H1 (cell line): ENCODE results near the gene IL17RE. TPM values are rescaled to one million over a fixed set of nuclear protein-coding genes. Genes with fewer than 3 reads are reported as not detected.

Experiments
- BACH1 ChIP-seq: IDR thresholded peaks from 2 replicates; pipeline ENCODE4 v1.6.1; 2012; ENCODE audit warnings: low read length, improper control_type of control experiment
- HDAC6 ChIP-seq: IDR thresholded peaks from one replicate; pipeline ENCODE4 v1.7.1; 2012; ENCODE audit warnings: low read depth, mild to moderate bottlenecking, inconsistent platforms, low read length, moderate library complexity
- JUND ChIP-seq: IDR thresholded peaks from 2 replicates; pipeline ENCODE4 v1.6.1; 2011; ENCODE audit warnings: mild to moderate bottlenecking, improper control_type of control experiment, low read length
- NRF1 ChIP-seq: IDR thresholded peaks from 2 replicates; pipeline ENCODE4 v1.6.1; 2011; ENCODE audit warnings: mild to moderate bottlenecking, low read depth, low read length, improper control_type of control experiment
- POLR2A ChIP-seq, 2 experiments: IDR thresholded peaks; 1 replicate in 1 of 2; 2 replicates in 1 of 2; pipeline ENCODE4 v1.6.1; 2011; ENCODE audit warnings: low read depth in 2 of 2, low read length in 2 of 2, mild to moderate bottlenecking in 2 of 2; ENCODE audit errors: control extremely low read depth in 1 of 2
- RAD21 ChIP-seq, 2 experiments: IDR thresholded peaks in 1 of 2; conservative IDR thresholded peaks in 1 of 2; 2 replicates each; pipeline ENCODE4 v1.6.1; 2011; ENCODE audit warnings: low read depth in 2 of 2, low read length in 2 of 2, improper control_type of control experiment in 1 of 2, inconsistent platforms in 1 of 2, mild to moderate bottlenecking in 1 of 2, moderate library complexity in 1 of 2
- RFX5 ChIP-seq: IDR thresholded peaks from 2 replicates; pipeline ENCODE4 v1.6.1; 2011; ENCODE audit warnings: low read depth, low read length, improper control_type of control experiment, borderline replicate concordance
- SAP30 ChIP-seq: fragments of 300-600 bp; sonication (generic); IDR thresholded peaks from 2 replicates; pipeline ENCODE4 v1.7.1; 2012; ENCODE audit warnings: low read length, moderate library complexity, mild to moderate bottlenecking, inconsistent platforms; ENCODE audit not compliant: insufficient read depth, insufficient replicate concordance
- SP1 ChIP-seq: IDR thresholded peaks from 2 replicates; pipeline ENCODE4 v1.6.1; 2011; ENCODE audit warnings: low read depth, low read length
- SP4 ChIP-seq: IDR thresholded peaks from 2 replicates; pipeline ENCODE4 v1.6.1; 2012; ENCODE audit warnings: low read length, inconsistent platforms
- TAF7 ChIP-seq: optimal IDR thresholded peaks from 2 replicates; pipeline ENCODE3; 2011; ENCODE audit warnings: low read depth, mild to moderate bottlenecking, inconsistent platforms, low read length, moderate library complexity, borderline replicate concordance
- polyA plus RNA-seq, 7 experiments: library from polyadenylated mRNA; depleted of rRNA in 3 of 7; stranded (reverse) in 5 of 7; unstranded in 2 of 7; fragments of >200 nt in 5 of 7; fragments of 200-250 nt in 2 of 7; gene quantifications; 1 replicate in 5 of 7; 2 replicates in 1 of 7; 4 replicates in 1 of 7; pipeline versions ENCODE4 v1.2.1 to v1.2.3, GENCODE V29; 2011 to 2013; ENCODE audit warnings: missing spikeins in 2 of 7, mixed read lengths in 2 of 7
- total RNA-seq: library from RNA; stranded (reverse); fragmentation: NEBNext Ultra II Directional; extraction: Animal tissue kit (Norgen Biotek cat#: 25700); gene quantifications from 2 replicates; pipeline ENCODE4 v1.2.1, GENCODE V29; 2021
- TF ChIP-seq, protein P1 (sequence below): fragments of 300-600 bp; sonication (generic); IDR thresholded peaks from 2 replicates; pipeline ENCODE4 v1.7.1; 2012; ENCODE audit warnings: low read length, moderate library complexity, mild to moderate bottlenecking, inconsistent platforms; ENCODE audit not compliant: insufficient replicate concordance
- TF ChIP-seq, protein P2 (sequence below): IDR thresholded peaks from 2 replicates; pipeline ENCODE4 v1.6.1; 2012; ENCODE audit warnings: inconsistent platforms

The IL17RE gene
- total and polyA plus RNA-seq, 2 of the 8 experiments (the other 6 are each of a cell fraction or from before 2014, with no cell fraction given): 3.4 to 4.9 TPM

- TF ChIP-seq, protein P1, sequence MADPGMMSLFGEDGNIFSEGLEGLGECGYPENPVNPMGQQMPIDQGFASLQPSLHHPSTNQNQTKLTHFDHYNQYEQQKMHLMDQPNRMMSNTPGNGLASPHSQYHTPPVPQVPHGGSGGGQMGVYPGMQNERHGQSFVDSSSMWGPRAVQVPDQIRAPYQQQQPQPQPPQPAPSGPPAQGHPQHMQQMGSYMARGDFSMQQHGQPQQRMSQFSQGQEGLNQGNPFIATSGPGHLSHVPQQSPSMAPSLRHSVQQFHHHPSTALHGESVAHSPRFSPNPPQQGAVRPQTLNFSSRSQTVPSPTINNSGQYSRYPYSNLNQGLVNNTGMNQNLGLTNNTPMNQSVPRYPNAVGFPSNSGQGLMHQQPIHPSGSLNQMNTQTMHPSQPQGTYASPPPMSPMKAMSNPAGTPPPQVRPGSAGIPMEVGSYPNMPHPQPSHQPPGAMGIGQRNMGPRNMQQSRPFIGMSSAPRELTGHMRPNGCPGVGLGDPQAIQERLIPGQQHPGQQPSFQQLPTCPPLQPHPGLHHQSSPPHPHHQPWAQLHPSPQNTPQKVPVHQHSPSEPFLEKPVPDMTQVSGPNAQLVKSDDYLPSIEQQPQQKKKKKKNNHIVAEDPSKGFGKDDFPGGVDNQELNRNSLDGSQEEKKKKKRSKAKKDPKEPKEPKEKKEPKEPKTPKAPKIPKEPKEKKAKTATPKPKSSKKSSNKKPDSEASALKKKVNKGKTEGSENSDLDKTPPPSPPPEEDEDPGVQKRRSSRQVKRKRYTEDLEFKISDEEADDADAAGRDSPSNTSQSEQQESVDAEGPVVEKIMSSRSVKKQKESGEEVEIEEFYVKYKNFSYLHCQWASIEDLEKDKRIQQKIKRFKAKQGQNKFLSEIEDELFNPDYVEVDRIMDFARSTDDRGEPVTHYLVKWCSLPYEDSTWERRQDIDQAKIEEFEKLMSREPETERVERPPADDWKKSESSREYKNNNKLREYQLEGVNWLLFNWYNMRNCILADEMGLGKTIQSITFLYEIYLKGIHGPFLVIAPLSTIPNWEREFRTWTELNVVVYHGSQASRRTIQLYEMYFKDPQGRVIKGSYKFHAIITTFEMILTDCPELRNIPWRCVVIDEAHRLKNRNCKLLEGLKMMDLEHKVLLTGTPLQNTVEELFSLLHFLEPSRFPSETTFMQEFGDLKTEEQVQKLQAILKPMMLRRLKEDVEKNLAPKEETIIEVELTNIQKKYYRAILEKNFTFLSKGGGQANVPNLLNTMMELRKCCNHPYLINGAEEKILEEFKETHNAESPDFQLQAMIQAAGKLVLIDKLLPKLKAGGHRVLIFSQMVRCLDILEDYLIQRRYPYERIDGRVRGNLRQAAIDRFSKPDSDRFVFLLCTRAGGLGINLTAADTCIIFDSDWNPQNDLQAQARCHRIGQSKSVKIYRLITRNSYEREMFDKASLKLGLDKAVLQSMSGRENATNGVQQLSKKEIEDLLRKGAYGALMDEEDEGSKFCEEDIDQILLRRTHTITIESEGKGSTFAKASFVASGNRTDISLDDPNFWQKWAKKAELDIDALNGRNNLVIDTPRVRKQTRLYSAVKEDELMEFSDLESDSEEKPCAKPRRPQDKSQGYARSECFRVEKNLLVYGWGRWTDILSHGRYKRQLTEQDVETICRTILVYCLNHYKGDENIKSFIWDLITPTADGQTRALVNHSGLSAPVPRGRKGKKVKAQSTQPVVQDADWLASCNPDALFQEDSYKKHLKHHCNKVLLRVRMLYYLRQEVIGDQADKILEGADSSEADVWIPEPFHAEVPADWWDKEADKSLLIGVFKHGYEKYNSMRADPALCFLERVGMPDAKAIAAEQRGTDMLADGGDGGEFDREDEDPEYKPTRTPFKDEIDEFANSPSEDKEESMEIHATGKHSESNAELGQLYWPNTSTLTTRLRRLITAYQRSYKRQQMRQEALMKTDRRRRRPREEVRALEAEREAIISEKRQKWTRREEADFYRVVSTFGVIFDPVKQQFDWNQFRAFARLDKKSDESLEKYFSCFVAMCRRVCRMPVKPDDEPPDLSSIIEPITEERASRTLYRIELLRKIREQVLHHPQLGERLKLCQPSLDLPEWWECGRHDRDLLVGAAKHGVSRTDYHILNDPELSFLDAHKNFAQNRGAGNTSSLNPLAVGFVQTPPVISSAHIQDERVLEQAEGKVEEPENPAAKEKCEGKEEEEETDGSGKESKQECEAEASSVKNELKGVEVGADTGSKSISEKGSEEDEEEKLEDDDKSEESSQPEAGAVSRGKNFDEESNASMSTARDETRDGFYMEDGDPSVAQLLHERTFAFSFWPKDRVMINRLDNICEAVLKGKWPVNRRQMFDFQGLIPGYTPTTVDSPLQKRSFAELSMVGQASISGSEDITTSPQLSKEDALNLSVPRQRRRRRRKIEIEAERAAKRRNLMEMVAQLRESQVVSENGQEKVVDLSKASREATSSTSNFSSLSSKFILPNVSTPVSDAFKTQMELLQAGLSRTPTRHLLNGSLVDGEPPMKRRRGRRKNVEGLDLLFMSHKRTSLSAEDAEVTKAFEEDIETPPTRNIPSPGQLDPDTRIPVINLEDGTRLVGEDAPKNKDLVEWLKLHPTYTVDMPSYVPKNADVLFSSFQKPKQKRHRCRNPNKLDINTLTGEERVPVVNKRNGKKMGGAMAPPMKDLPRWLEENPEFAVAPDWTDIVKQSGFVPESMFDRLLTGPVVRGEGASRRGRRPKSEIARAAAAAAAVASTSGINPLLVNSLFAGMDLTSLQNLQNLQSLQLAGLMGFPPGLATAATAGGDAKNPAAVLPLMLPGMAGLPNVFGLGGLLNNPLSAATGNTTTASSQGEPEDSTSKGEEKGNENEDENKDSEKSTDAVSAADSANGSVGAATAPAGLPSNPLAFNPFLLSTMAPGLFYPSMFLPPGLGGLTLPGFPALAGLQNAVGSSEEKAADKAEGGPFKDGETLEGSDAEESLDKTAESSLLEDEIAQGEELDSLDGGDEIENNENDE: no peak
- TF ChIP-seq TAF7: no peak
- no peak for TF ChIP-seq POLR2A (IDR thresholded peaks at IDR 0.05; ENCODE audit: control extremely low read depth in 1 of 2, low read depth in 2 of 2, low read length in 2 of 2)
- no peak for TF ChIP-seq HDAC6
- TF ChIP-seq SP4: no peak
- TF ChIP-seq RAD21 (IDR thresholded peaks at IDR 0.05 in 1 of 2, conservative IDR thresholded peaks at IDR 0.05 in 1 of 2; ENCODE audit: low read depth in 2 of 2, low read length in 2 of 2): no peak
- no peak for TF ChIP-seq SAP30
- TF ChIP-seq NRF1: no peak
- no peak for TF ChIP-seq JUND
- TF ChIP-seq, protein P2, sequence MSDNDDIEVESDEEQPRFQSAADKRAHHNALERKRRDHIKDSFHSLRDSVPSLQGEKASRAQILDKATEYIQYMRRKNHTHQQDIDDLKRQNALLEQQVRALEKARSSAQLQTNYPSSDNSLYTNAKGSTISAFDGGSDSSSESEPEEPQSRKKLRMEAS: no peak
- no peak for TF ChIP-seq BACH1
- TF ChIP-seq SP1: no peak
- TF ChIP-seq RFX5: no peak
Observed at GRCh38 chr3:9942164-9942563, 39.5 kb downstream of the IL17RE start (continued).
